Panc1 (cell line): ENCODE measurements around the gene PDZD2. TPM values are rescaled to one million over a fixed set of nuclear protein-coding genes. Genes with fewer than 3 reads are reported as not detected.

Experiments
- ATAC-seq: fragments of 200-7000 bp; cut with Tn5 transposase; 2 replicates; pipeline ENCODE4 v1.9.1; 2020; ENCODE audit warnings: mild to moderate bottlenecking, moderate library complexity
- BruUV-seq: library from RNA; stranded (reverse); fragments of 400-500 nt; replicated peaks from 2 replicates; lab custom pipeline; 2021; lab: Mats Ljungman, UMichigan
- CTCF ChIA-PET: fragments of 300-600 bp; sonication (Branson Sonifier 250); formaldehyde crosslinking; loops from one replicate; lab custom pipeline; 2022; ENCODE audit warnings: antibody characterized with exemption; lab: Charles Lee
- POLR2A ChIA-PET: fragments of 300-600 bp; sonication (Branson Sonifier 250); formaldehyde crosslinking; loops from one replicate; lab custom pipeline; 2022; ENCODE audit warnings: antibody characterized with exemption; lab: Charles Lee
- DNase-seq: peaks from one replicate; pipeline ENCODE4 v3.0.0-alpha.2; 2010; ENCODE audit warnings: low read depth, low spot score
- H3K27ac ChIP-seq: 2 replicates; pipeline ENCODE4 v1.5.1; 2011; ENCODE audit warnings: mild to moderate bottlenecking, low read length, inconsistent platforms
- H3K27me3 ChIP-seq: fragments of 200-500 bp; sonication (Bioruptor generic); 2 replicates; pipeline ENCODE4 v1.6.0; 2014; ENCODE audit warnings: low read length, inconsistent platforms; ENCODE audit not compliant: control insufficient read depth, insufficient read depth
- H3K36me3 ChIP-seq: fragments of 200-500 bp; sonication (Bioruptor generic); 2 replicates; pipeline ENCODE4 v1.5.1; 2014; ENCODE audit warnings: inconsistent platforms, mild to moderate bottlenecking, low read length, moderate library complexity; ENCODE audit not compliant: control insufficient read depth, insufficient read depth
- H3K4me1 ChIP-seq: 2 replicates; pipeline ENCODE4 v1.5.1; 2011; ENCODE audit warnings: inconsistent platforms, mild to moderate bottlenecking, low read length, moderate library complexity; ENCODE audit not compliant: control insufficient read depth, insufficient read depth
- H3K4me3 ChIP-seq, 2 experiments: 2 replicates each; pipeline ENCODE4 v1.5.1; 2011 to 2012; ENCODE audit warnings: low read depth in 2 of 2, low read length in 2 of 2, mild to moderate bottlenecking in 2 of 2, inconsistent platforms in 1 of 2, moderate library complexity in 1 of 2
- H3K9me3 ChIP-seq: fragments of 200-500 bp; sonication (Bioruptor generic); 2 replicates; pipeline ENCODE4 v1.5.1; 2014; ENCODE audit warnings: low read depth, mild to moderate bottlenecking, inconsistent platforms, low read length, moderate library complexity; ENCODE audit not compliant: control insufficient read depth, insufficient read depth
- CTCF ChIP-seq: fragments of 450-650 bp; IDR thresholded peaks from 2 replicates; pipeline ENCODE4 v1.5.1; 2017; ENCODE audit warnings: mild to moderate bottlenecking
- POLR2AphosphoS5 ChIP-seq: IDR thresholded peaks from 2 replicates; pipeline ENCODE4 v1.6.1; 2012; ENCODE audit warnings: mild to moderate bottlenecking, low read depth, low read length, moderate library complexity
- REST ChIP-seq, 2 experiments: IDR thresholded peaks; 2 replicates each; pipeline ENCODE4 v1.6.1; 2011 to 2012; ENCODE audit warnings: low read depth in 2 of 2, control low read depth in 1 of 2, low read length in 1 of 2, mild to moderate bottlenecking in 1 of 2, moderate library complexity in 1 of 2; ENCODE audit not compliant: insufficient read depth in 1 of 2
- SIN3A ChIP-seq: IDR thresholded peaks from 2 replicates; pipeline ENCODE4 v1.6.1; 2012; ENCODE audit warnings: low read depth, mild to moderate bottlenecking, low read length, moderate library complexity, borderline replicate concordance; ENCODE audit not compliant: insufficient read depth
- TCF7L2 ChIP-seq: IDR thresholded peaks from 2 replicates; pipeline ENCODE4 v1.6.1; 2011; ENCODE audit warnings: mild to moderate bottlenecking, low read depth, low read length, inconsistent platforms
- in situ Hi-C: cut with HindIII; loops from 2 replicates; pipeline ENCODE4 v1.10.0; 2016; ENCODE audit warnings: low sequenced_read_pairs, low pct_unique_long_range_greater_than_20kb
- intact Hi-C: fragments of 100-400 bp; cut with micrococcal nuclease; formaldehyde crosslinking; loops from one replicate; pipeline ENCODE4 v1.10.0; 2022; ENCODE audit not compliant: unreplicated experiment
- total RNA-seq: library from RNA; stranded (reverse); gene quantifications from one replicate; pipeline ENCODE4 v1.2.1, GENCODE V29; 2021; ENCODE audit not compliant: unreplicated experiment

The PDZD2 gene
- total RNA-seq, 1 experiment from 2014 or later, result 0.10 TPM

DNA sequence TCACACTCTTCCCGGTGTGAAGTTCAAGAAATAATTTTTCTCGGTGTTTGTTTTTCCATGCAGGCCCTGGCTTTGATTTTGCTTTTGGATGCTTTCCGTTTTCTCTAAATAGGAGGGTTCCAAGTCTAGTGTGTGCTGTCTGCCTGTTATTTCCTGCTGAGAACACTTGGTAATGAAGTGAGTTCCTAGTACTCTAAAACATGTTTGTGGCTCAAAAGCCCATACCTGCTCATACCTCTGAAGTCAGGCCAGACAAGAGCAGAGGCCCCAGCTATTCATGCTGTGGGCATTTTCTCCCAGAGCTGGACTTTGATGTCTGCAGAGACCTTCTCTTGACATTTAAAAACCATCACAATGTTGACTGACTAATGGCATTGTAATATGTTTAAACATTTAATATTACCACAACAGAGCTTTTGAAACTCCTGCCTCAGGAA is 324.0 kb downstream of the PDZD2 start:
- TF ChIP-seq CTCF (no peak), SIN3A (no peak), POLR2AphosphoS5 (no peak), REST (IDR thresholded peaks at IDR 0.05; ENCODE audit: insufficient read depth in 1 of 2, low read depth in 2 of 2, low read length in 1 of 2) (no peak), TCF7L2 (no peak)
- BruUV-seq, result no TSS peak
- intact Hi-C loops, result no loop called here
- H3K9me3 ChIP-seq, result no peaks in the 10 kb centered on the region
- no peaks in the 10 kb centered on the region for H3K36me3 ChIP-seq
- ATAC-seq, result no peak
- in situ Hi-C loops, result no loop called here
- ChIA-PET POLR2A (no interaction called here), CTCF (no interaction called here)
- DNase-seq, result no peak
- H3K27ac ChIP-seq, result no peak overlapping the region
- no peak overlapping the region for H3K4me3 ChIP-seq
- H3K27me3 ChIP-seq, result peaks cover 2% of the 10 kb centered on the region; the same call in 1 of the 2 replicates
- no peaks in the 10 kb centered on the region for H3K4me1 ChIP-seq

- POLR2A ChIA-PET, result no interaction called here
- no peak overlapping the region for H3K27ac ChIP-seq
- ATAC-seq (no peak), DNase-seq (no peak)
- in situ Hi-C loops (no loop called here), intact Hi-C loops (no loop called here)
- H3K36me3 ChIP-seq, result no peaks in the 10 kb centered on the region
- no TSS peak for BruUV-seq
- TF ChIP-seq SIN3A (no peak), TCF7L2 (no peak), REST (IDR thresholded peaks at IDR 0.05; ENCODE audit: insufficient read depth in 1 of 2, low read depth in 2 of 2, low read length in 1 of 2) (no peak), POLR2AphosphoS5 (no peak), CTCF (no peak)
- H3K27me3 ChIP-seq, result peaks cover 2% of the 10 kb centered on the region; the same call in 1 of the 2 replicates
- H3K4me3 ChIP-seq, result no peak overlapping the region
- H3K9me3 ChIP-seq, result no peaks in the 10 kb centered on the region
- no peaks in the 10 kb centered on the region for H3K4me1 ChIP-seq
- CTCF ChIA-PET, result no interaction called here
These were observed 324.6 kb downstream of the PDZD2 start for GRCh38 chr5:31963358-31964006.
